ENCODE data around the gene CACNG5.

The CACNG5 gene

GRCh38 chr17:66822009-66822408 is 12.9 kb upstream of the CACNG5 start:
- no peak for DNase-seq (ENCODE audit: low read depth in 2 of 2)

DNA sequence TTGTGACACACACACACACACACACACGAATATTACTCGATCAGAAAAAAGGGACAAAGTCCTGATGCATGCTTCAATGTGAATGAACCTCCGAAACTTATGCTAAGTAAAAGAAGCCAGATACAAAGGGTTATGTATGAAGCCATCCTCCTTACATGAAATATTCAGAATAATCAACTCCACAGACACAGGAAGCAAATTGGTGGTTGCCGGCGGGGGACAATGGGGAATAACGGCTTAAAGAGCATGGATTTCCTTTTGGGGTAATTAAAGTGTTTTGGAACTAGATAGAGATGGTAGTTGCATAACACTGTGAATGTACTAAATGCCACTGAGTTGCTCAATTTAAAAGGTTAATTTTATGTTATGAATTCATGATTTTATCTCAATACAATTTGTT is 8.1 kb upstream of the CACNG5 start:
- no peak for DNase-seq (ENCODE audit: low read depth in 2 of 2)

DNA sequence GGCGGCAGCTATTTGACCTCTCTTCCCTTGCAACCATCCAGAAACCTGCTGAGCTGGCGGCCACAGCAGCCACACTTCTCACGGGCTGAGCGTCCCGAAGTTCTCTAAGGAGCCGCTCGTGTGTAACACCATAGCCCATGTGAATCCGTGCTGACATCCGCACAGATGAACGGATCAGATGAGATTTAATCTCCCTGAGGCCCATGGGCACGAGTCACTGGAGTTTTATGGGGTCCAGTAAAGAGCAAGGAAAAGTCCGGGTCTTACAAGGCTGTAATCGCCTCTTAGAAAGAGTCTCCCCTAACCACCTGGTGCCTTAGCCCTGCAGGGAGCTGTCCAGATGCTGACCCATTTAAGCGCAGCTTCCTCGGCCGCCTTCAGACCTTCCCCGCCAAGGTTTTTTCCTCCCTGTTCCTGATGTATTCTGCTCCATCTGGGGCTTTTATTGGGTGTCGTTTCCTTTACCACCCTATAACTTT is 5.5 kb upstream of the CACNG5 start:
- no peak for DNase-seq (ENCODE audit: low read depth in 2 of 2)

- DNase-seq (ENCODE audit: low read depth in 2 of 2) = no peak
Measured at GRCh38 chr17:66829883-66830282, 5.0 kb upstream of the CACNG5 start.

DNA sequence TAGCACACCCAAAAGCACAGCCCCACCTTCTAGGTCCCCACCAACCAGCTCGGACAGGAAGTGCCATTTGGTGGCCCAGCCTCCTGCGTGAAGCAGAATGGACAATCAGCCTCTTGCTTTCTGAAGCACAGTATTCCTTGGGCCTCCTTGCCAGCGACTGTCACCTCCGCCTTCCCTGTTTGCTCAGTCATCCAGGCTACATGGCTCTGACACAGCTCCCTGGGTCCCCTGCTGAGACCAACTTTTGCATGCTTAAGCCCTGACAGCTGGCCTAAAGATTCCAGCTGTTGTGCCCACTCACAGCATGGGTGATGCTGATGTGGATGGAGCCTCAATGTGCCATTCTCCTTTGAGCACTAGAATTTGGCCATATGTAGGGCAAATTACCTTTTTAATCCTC is 4.5 kb upstream of the CACNG5 start:
- no peak for DNase-seq (ENCODE audit: low read depth in 2 of 2)

DNA sequence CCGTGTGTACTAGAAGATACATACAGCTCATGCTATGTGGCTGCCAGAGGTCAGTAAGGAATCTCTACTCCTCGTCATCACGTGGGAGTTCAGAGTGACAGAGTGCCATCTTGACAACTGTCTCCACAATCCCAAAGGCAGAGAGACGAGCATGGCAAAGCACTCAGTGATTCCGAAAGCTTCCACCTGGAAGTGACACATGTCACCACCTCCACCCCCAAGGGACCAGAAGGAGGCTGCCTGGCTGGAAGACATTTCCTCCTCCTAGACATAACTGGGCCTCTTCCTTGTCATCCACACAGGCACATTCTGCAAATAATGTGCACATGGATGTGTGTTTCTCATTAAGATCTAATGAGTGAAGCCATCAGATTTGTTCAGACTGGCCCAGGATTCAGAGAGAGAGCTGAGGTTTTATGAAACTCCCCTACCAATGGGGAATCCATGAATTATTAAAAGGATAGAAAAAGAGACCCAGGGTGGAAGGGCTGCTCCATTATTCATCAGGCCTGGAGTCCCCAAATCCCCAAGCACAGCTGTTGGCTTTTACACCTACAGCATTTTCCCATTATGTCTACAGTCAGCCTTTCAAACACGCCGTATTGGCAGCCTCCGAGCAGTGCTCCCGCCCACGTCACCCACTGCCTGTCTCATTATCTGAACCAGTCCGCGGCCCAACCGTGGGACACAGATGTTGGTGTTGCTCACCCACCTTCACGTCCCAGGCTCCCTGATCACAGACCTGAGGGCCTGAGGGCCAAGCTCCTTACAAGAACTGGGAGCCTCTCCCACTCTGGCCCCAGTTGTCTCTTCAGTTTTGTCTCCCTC is 3.3 kb upstream of the CACNG5 start:
- no peak for DNase-seq (ENCODE audit: low read depth in 2 of 2)

GRCh38 chr17:66833201-66833600 is 1.7 kb upstream of the CACNG5 start:
- DNase-seq (ENCODE audit: low read depth in 2 of 2) = no peak

- no peak for DNase-seq (ENCODE audit: low read depth in 2 of 2)
Measured at GRCh38 chr17:66834426-66834918, 445 bp upstream of the CACNG5 start.

DNA sequence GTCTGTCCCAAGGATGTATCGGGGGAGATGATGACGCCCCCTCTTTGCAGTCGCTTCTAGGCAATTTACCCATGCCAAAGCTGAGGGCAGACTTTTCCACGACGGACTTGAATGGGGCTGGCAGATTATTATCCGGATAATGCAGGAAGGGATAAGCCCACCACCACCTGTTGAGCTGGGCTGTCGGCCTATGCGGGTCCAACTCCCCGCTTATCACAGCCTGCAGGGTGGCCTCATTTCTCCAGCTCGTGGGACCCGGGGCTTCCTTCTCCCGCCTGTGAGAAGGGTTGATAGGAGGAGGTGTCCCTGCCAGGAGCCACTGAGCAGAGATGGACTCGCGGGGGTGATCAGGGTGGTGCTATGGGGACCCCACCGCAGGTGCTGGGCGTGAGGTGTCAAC is 559 bp downstream of the CACNG5 start:
- DNase-seq (ENCODE audit: low read depth in 2 of 2) = no peak

GRCh38 chr17:66836063-66837005 is 1.4 kb downstream of the CACNG5 start:
- no peak for DNase-seq (ENCODE audit: low read depth in 2 of 2)

GRCh38 chr17:66837226-66837625 is 2.3 kb downstream of the CACNG5 start:
- DNase-seq (ENCODE audit: low read depth in 2 of 2) = no peak

- DNase-seq (ENCODE audit: low read depth in 2 of 2) = no peak
Measured at GRCh38 chr17:66837885-66838665, 3.2 kb downstream of the CACNG5 start.

DNA sequence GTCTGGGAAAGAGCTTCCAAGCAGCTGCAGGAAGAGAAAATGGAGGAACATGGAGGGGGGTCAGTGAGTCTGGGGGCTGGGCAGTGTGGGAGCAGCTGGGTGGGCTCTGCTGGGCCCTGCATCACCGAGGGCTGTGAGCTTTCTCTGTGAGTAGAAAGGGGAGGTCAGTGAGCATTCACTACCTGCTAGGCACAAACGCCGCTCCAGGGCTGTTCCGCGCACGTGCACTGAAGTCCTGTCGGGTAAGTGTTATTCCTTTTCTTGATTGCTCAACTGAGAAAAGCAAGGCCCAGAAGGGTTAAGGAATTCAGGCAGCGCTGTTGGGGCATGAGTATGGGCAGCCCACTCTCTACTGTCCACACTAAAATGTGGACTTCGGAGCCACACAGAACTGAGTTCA is 4.7 kb downstream of the CACNG5 start:
- DNase-seq (ENCODE audit: low read depth in 2 of 2) = no peak

GRCh38 chr17:66840061-66840460 is 5.1 kb downstream of the CACNG5 start:
- no peak for DNase-seq (ENCODE audit: low read depth in 2 of 2)

DNA sequence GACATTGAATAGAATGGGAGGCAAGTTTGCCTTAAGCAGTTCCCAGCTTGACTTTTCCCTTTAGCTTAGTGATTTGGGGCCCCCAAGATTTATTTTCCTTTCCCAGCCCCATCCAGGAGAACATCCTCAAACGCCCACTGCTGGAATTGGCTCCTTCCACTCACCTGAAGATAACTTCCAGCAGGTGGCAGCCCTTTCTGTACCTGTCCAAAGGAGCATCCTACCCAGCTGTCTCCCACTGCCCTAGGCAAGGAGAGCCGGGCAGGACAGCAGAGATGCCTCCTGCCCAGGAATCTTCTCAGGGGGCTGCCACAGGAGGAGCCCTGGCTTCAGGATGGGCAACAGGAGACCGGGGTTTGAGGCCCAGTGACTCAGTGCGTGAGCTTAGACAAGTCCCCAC is 6.4 kb downstream of the CACNG5 start:
- no peak for DNase-seq (ENCODE audit: low read depth in 2 of 2)

DNA sequence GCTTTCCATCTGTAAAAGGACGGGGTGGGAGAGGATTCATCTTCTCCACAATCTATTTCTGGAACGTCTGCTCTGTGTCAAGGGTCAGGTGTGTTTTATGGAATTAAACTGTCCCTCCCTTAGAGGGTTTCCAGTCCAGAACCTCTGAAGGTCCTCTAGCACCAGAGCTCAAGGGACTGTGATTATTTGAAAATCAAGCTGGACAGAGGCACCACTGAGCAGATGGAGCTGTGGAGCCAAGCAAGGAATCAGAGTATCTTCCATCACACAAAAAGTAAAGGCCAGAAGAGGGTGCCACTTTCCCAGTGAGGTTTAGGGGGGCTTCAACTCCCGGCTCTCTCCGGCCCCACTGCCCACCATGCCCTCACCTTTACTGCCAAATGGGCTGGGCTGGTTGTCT is 6.8 kb downstream of the CACNG5 start:
- no peak for DNase-seq (ENCODE audit: low read depth in 2 of 2)

GRCh38 chr17:66842505-66842904 is 7.6 kb downstream of the CACNG5 start:
- DNase-seq (ENCODE audit: low read depth in 2 of 2) = no peak

- DNase-seq (ENCODE audit: low read depth in 2 of 2) = no peak
Measured at GRCh38 chr17:66842959-66843358, 8.0 kb downstream of the CACNG5 start.

DNA sequence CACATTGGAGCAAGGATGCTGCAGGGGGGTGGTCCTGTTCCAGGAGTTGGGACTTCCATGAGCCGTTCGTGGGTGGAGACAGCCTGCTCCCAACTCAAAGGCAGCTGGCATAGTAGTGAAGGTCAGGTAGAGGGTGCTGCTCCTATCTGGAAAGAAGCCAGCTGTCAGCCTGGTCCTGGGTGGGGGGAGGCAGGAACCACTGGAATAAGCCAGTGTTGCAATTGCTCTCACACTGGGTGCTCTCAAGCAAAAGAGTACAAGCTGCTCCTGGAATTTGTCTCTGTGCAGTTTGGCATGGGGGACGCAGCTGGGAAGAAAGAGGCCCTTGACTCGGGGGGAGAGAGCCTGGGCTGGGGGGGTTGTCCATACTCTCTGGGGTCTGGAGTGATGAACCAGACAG is 8.7 kb downstream of the CACNG5 start:
- DNase-seq (ENCODE audit: low read depth in 2 of 2) = no peak

GRCh38 chr17:66847704-66848103 is 12.8 kb downstream of the CACNG5 start:
- no peak for DNase-seq (ENCODE audit: low read depth in 2 of 2)

GRCh38 chr17:66848496-66848895 is 13.6 kb downstream of the CACNG5 start:
- DNase-seq (ENCODE audit: low read depth in 2 of 2) = no peak
